ENCODE data around the gene CNPY1.

CNPY1 gene

DNA sequence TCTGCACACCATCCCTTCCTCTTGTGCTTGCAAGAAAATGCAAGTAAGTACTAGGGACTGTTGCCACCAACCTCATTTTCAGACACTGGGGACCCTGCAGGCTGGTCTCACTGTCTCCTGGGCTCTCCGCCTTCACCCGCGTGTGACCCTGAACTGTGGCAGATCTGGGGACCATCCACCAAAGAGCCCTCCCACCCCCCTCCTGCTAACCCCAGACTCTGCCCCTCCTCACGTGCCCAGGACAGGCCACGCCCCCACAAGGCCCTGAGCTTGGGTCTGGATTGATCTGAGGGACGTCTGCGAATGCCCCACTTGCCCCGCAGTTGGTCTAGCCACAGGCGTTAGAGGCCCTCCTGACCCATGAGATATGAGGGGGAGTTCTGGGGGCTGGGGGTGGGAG is 8.1 kb downstream of the CNPY1 start:
- DNase-seq (ENCODE audit: low read depth, low spot score): no peak
- ChIA-PET CTCF (no interaction called here), POLR2A (interaction anchor here (0.7 kb wide), 1 partner anchor 581 kb away, joined by 3 read pairs; no protein-coding TSS in a partner anchor)
- H3K4me3 ChIP-seq (ENCODE audit: low read depth, low read length): no peak overlapping the region
- TF ChIP-seq, protein P1, sequence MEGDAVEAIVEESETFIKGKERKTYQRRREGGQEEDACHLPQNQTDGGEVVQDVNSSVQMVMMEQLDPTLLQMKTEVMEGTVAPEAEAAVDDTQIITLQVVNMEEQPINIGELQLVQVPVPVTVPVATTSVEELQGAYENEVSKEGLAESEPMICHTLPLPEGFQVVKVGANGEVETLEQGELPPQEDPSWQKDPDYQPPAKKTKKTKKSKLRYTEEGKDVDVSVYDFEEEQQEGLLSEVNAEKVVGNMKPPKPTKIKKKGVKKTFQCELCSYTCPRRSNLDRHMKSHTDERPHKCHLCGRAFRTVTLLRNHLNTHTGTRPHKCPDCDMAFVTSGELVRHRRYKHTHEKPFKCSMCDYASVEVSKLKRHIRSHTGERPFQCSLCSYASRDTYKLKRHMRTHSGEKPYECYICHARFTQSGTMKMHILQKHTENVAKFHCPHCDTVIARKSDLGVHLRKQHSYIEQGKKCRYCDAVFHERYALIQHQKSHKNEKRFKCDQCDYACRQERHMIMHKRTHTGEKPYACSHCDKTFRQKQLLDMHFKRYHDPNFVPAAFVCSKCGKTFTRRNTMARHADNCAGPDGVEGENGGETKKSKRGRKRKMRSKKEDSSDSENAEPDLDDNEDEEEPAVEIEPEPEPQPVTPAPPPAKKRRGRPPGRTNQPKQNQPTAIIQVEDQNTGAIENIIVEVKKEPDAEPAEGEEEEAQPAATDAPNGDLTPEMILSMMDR (IDR thresholded peaks at IDR 0.05; ENCODE audit: insufficient read depth, low read length, missing control alignments): no peak

DNA sequence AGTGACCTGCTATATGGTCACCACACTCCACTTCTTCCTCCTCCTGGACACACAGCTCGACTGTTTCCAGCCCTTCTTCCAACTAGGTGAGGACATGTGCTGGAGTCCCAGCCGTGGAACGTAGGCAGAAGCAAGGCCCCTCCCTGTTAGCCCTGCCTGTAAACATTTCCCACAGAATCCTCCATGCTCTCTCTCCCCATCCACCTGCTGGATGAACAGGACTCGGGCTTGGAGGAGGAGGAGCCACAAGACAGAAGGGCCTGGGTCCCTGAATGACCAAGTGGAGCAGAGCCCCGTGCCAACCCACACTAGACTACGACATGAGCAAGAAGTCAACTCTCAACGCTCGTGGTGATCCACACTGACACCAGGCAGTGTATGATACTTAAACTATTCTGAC is 9.9 kb downstream of the CNPY1 start:
- TF ChIP-seq, protein P1 (IDR thresholded peaks at IDR 0.05; ENCODE audit: insufficient read depth, low read length, missing control alignments): no peak
- no peak for DNase-seq (ENCODE audit: low read depth, low spot score)
- ChIA-PET CTCF (no interaction called here), POLR2A (no interaction called here)
- no peak overlapping the region for H3K4me3 ChIP-seq (ENCODE audit: low read depth, low read length)

DNA sequence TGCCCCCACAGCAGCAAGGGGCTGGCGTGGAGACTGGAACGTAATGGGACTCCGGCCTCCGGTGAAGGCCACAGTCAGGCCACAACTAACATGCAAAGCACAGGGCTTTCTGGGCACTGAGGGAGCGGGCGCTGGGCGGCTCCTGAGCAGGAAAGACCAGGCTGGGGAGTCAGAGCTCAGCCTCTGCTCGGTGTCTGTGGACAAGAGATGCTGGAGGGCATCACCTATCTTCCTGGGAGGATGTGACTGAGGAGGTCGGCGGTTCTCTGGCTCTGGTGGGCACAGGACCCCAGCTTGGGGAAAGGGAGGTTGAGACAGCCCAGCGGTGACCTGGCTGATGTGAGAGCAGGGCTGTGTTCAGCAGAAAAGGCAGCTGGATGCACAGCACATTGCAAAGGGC is 11.7 kb downstream of the CNPY1 start:
- DNase-seq (ENCODE audit: low read depth, low spot score): no peak
- no peak overlapping the region for H3K4me3 ChIP-seq (ENCODE audit: low read depth, low read length)
- POLR2A ChIA-PET: no interaction called here
- TF ChIP-seq, protein P1 (IDR thresholded peaks at IDR 0.05; ENCODE audit: insufficient read depth, low read length, missing control alignments): no peak
- CTCF ChIA-PET: interaction anchor here (1.7 kb wide), 1 partner anchor 620 kb away, joined by 3 read pairs; no protein-coding TSS in a partner anchor

- ChIA-PET POLR2A (no interaction called here), CTCF (no interaction called here)
- TF ChIP-seq, protein P1 (IDR thresholded peaks at IDR 0.05; ENCODE audit: insufficient read depth, low read length, missing control alignments): peak; percentile 64
- no peak for DNase-seq (ENCODE audit: low read depth, low spot score)
- H3K4me3 ChIP-seq (ENCODE audit: low read depth, low read length): no peak overlapping the region
These were observed 12.3 kb downstream of the CNPY1 start for GRCh38 chr7:155533827-155534690.

DNA sequence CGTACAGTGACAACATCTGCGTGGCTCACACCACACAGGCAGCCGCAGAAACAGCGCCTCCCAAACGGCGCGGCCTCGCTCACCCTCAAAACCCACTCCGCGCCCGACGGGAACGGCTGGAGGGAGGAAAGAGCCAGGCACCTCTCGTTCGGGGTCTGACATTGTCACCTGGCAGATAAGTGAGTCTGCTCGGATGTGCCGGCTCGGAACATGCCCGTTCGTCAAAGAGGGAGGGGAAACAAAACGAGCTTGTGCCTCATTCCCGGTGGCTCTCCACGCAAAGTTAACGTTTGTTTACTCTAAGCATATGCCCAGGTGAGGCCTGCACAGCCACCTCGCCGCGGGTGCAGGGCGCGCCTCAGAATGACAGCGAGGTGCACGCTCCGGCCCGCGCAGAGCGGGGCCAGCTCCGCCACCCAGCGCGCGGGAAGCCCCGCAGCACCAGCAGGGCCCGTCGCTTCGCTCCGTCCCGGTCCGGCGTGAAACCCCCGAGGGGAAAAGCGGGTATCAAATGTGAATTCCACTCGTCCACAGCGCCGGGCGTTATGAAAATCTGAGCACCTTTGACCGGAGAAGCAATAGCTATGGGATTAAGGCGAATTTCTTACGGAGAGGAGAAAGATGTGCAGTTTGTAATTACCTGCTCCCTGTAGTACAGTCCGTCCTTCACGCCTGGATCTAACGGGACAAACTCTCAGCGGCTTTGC is 13.1 kb downstream of the CNPY1 start:
- no peak overlapping the region for H3K4me3 ChIP-seq (ENCODE audit: low read depth, low read length)
- TF ChIP-seq, protein P1 (IDR thresholded peaks at IDR 0.05; ENCODE audit: insufficient read depth, low read length, missing control alignments): no peak
- no peak for DNase-seq (ENCODE audit: low read depth, low spot score)
- ChIA-PET POLR2A (no interaction called here), CTCF (no interaction called here)

- TF ChIP-seq, protein P1 (IDR thresholded peaks at IDR 0.05; ENCODE audit: insufficient read depth, low read length, missing control alignments): no peak
- ChIA-PET POLR2A (no interaction called here), CTCF (no interaction called here)
- no peak for DNase-seq (ENCODE audit: low read depth, low spot score)
- H3K4me3 ChIP-seq (ENCODE audit: low read depth, low read length): no peak overlapping the region
These were observed 13.6 kb downstream of the CNPY1 start for GRCh38 chr7:155532792-155533119.
